Measurements from ENCODE around the gene ADAM33.

The ADAM33 gene

DNA sequence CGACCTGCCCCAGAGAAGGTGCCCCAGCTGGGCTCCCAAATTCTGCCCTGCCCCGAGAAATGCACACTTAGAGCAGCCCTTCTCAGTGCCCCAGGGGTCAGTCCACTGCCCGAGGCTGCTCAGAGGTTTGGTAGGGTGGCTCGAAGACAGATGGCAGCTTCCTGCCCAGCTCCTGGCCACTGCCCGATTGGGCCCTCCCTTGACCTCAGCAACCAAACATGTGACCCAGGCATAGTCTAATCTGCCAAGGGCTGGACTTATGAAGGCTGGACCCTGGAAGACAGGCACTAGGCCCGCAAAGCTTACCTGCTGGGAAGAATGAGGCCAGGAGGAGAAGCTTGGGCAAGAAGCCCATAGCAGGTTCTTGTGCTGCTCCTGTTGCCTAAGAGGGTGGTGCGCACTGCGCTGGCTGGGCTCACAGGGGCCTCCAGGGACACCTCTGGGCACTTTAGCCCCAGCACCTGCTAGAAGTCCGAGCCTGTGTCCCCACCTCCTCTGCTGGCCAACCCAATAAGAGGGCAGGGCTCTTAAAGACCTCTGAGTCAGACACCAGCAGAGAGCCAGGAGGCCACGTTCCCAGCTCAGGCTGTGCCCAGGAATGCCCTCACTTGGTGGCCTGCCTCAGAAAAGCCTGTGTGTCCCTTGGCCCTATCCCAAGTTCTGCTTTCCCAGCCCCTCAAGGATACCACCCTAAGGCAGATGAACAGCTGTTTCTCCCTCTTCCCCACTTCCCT is 25.1 kb upstream of the ADAM33 start:
- DNase-seq, result no peak

GRCh38 chr20:3705970-3706739 is 24.3 kb upstream of the ADAM33 start:
- DNase-seq, result no peak

- no peak for DNase-seq
Measured at GRCh38 chr20:3705491-3705969, 23.7 kb upstream of the ADAM33 start.

DNA sequence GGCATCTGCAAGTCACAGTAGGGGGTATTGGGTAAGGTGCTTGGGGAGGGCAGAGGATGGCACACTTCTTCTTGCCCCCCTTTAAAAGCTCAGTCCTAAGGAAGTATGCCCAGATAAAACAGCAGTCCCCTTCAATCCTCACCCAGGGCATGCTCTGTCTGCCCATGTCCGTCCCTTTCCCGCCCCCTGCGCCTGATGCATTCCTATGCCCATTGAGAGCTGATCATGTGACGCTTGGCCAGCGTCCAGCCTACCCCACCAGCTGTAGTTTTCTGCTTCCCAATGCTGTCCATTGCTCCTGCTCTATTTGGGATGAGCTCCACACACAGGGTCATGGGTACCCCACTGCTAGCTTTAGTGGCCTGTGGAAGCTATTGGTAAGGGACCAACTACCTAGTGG is 22.3 kb upstream of the ADAM33 start:
- DNase-seq, result no peak

DNA sequence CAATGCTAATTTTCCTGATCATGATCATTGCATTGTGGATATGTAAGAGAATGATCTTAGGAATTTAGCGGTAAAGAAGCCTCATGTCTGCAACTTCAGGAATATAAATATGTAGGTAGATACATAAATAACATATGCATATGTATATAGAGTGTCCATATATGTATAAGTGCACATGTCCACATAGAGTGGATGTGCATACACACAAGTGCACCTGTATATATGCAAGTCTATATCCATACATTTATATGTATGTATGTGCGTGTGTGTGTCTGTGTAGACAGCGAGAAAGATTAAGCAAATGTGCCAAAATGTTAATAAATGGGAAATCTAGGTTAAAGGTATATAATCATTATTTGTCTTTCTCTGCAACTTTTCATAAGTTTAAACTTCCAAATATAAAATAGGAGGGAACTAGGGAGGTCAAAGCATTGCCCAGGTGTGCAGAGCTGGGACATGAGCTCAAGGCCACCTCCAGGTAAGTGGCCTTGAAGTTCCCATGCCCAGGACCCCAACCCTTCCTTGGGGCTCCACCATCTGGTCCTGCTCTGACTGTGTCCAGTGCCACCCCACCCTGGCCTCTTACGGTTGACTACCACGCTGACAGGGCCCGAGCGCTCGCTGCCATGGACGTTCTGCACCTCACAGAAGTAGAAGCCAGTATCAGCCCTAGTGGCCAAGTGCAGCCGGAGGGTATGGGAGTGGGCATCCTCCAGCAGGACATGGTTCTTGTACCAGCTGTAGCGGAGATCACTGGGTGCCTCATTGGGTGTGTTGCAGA is 21.0 kb upstream of the ADAM33 start:
- DNase-seq, result no peak

GRCh38 chr20:3701061-3701998 is 19.5 kb upstream of the ADAM33 start:
- no peak for DNase-seq

DNA sequence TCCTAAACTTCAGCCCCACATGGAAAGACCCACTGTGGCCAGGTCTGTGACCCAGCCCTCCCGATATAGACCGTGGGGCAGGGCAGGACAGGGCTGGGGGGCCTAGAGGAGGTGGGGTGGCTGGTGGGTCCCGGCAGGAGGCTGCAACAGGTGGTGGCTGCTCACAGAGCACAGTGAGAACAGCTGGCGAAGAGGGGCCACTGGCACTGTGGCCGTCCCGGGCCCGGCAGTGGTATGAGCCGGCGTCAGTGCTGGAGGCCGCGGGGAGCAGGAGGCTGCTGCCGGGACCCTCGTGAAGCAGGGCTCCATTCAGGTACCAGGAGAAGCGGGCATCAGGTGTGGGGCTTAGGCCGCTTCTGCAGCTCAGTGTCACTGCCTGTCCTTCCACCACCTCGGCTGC is 17.2 kb upstream of the ADAM33 start:
- DNase-seq, result no peak

GRCh38 chr20:3698591-3699001 is 16.8 kb upstream of the ADAM33 start:
- no peak for DNase-seq

- no peak for DNase-seq
Measured at GRCh38 chr20:3697588-3698305, 15.9 kb upstream of the ADAM33 start.

DNA sequence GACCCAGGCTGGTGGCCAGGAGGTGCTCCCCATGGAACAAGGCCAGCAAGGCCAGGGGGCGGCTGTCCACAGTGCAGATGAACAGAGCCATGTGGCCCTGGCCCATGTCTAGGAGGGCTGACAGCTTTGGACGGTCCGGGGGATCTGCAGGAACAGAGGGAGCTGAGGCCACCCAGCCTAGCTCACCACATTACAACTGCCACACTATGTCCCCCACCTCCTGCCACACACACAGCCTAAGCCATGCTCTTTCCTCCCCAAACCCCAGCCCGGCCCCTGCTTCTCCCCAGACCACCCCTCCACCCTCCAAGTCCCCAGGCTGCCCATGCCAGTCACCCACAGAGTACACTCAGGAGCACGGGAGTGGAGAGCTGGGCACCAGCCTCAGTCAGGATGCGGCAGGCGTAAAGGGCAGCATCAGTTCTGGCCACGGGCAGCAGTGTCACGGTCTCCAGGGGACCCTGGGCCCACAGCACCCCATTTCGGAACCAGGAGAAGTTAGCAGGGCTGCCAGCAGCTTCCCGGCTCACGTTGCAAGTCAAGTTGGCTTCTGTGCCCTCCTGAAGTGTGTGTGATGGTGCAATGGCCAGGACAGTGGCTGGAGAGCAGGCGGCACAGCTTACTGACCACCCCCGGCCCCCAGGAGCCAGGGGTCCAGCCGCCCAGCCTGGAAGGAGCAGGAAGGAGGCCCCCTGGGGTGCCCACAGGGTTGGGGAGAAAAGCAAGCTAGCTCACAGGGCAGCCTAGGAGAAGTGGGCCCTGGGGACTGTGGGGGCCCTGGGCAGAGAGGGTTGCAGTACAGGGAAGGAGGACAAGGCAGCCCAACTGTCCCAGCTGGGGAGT is 15.2 kb upstream of the ADAM33 start:
- DNase-seq, result no peak

- no peak for DNase-seq
Measured at GRCh38 chr20:3696200-3696599, 14.4 kb upstream of the ADAM33 start.

- DNase-seq, result no peak
Measured at GRCh38 chr20:3694864-3695263, 13.1 kb upstream of the ADAM33 start.

GRCh38 chr20:3693376-3693775 is 11.6 kb upstream of the ADAM33 start:
- DNase-seq, result no peak

- no peak for DNase-seq
Measured at GRCh38 chr20:3692706-3693294, 11.0 kb upstream of the ADAM33 start.

- DNase-seq, result no peak
Measured at GRCh38 chr20:3691897-3692296, 10.1 kb upstream of the ADAM33 start.

- DNase-seq, result no peak
Measured at GRCh38 chr20:3691306-3691705, 9.5 kb upstream of the ADAM33 start.

- no peak for DNase-seq
Measured at GRCh38 chr20:3690413-3690812, 8.6 kb upstream of the ADAM33 start.

- DNase-seq, result no peak
Measured at GRCh38 chr20:3689978-3690377, 8.2 kb upstream of the ADAM33 start.

DNA sequence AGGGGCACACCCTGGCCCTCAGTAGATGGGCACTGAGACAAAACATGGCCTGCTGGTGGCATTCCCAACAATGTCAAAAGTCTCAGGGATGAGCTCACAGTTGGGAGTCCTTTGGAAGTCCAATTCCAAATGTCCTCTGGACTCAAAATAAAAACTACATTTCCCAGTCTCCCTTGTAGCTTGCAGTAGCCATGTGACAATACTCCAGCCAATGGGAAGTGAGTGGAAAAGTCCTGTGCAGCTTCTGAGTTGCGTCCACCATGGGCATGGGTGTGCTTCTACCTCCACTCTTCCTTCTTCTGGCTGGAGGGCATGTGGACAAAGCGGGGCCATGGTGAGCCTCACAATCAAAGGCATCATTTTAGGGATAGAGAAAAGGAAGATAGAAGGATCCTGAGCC is 5.8 kb upstream of the ADAM33 start:
- DNase-seq, result peak; percentile 9

DNA sequence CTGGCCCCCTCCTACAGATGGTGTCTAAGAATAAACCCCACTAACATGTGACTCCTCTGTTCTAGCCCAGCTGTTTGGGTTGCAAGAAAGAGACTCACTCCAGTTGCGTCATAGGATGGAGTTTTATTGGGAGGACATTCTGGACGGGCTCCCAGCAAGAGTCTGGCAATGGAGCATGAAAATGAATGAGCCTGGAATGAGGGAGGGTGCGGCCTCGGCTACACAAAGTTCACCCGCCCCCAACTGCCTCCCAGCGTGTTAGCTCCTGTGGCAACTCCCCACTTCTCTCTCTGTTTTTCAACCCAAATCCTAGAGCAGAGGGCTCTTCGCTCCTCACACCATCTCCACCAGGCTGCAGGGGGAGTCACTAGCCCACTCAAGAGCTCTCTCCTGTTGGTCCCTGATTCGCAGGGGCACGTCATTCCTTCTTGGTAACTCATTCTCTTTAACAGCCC is 5.1 kb upstream of the ADAM33 start:
- no peak for DNase-seq
